Measurements from ENCODE around the gene MRTFA. TPM values are rescaled to one million over a fixed set of nuclear protein-coding genes. Genes with fewer than 3 reads are reported as not detected.
"Not testable (repeated sequence)": the region's sequence is repeated elsewhere in the genome, so short reads cannot be mapped to it uniquely, and the experiment has no call there.

Gene MRTFA
- total RNA-seq, 1 experiment from 2014 or later: 10.5 TPM

DNA sequence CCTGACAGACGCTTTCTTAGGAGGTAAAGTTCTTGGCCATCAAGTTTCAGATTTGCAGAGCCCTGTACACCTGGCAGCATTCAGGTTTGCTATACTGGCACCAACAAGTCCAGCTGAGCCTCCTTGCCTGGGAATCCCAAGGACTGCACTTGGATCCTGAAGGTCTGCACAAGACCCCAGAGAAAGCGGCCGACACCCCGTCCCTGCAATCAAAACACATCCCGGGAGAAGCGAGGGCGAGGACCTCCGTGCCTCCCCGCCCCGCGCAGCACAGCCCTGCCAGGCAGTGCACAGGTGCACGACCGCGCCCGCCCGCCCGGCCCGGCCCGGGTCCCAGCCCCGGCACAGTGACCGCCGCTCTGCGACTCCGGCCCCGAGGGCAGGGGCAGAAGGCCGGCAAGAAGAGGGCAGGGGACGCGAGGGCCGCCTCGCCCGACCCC, 559 bp downstream of the MRTFA start:
- no peak for DNase-seq (ENCODE audit: low read depth, low spot score)
- in situ Hi-C loops (cut with HindIII; ENCODE audit: low pct_unique_long_range_greater_than_20kb, low sequenced_read_pairs): no loop called here

DNA sequence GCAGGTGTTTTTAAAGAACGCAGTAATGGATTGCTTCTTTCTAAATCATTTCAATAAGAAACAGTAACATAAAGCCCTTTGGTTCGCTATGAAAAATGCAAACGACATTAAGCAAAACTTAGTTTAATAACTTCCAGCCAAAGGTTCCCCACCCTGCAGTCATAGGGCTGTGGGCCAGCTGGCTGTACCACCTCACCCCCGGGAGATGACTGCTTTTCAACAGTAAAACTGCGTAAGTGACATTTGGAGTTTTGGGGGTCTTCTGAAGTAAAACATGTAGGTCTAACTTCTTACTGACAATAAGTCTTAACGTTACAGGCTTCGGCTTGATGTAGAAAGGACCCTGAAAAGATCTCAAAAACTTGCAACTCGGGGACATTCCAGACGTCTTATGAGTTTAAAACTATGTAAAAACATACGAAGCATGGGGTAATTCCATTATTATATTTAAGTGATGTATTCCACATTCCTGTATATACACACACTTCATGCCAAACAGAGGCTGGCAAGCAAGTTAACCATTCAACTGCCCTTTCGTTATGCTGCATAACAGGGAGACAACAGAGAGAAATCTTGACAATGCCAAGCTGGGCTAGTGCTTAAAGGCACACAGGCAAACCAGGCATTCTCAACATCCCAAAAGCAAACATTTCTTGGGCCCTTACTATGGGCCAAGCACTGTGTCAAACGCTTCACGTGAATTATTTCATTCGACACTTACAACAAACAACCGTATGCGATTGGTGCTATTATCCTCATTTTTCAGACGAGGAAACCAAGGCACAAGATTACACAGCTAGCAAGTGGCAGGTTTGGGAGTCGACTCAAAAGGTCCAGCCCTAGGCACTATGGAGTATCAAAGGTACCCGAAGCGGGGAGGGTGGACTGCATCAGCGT, 1.2 kb downstream of the MRTFA start:
- in situ Hi-C loops (cut with HindIII; ENCODE audit: low pct_unique_long_range_greater_than_20kb, low sequenced_read_pairs): no loop called here
- no peak for DNase-seq (ENCODE audit: low read depth, low spot score)

DNA sequence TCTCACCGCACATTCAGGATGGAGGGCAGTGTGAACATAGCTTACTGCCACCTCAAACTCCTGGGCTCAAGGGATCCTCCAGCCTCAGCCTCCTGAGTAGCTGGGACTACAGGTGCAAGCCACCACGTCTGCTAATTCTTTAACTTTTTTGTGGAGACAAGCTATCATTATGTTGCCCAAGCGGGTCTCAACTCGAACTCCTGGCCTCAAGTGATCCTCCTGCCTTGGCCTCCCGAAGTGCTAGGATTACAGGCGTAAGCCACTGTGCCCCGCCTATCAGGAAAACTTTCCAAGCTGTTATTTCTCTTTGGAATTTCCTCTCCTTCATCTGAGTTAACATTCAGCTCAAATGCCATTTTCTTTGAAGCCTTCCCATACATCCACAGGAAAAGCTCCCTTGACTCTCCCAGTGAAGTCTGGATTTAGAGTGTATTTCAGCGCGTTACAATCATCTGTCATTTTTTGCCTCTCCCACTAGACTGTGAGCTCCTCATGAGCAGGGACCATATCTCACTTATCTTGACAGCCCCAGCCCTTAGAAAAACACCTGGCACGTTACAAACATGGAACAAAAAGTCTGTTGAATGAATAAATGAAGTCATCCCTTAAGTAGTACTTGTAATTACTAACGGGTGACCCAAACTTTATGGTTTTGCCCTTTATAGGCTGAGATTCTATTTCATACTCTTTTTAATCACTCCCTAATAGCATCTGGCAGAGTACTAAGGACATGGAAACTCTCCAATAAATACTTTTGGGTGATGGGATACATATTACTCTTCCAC, 2.2 kb downstream of the MRTFA start:
- in situ Hi-C loops (cut with HindIII; ENCODE audit: low pct_unique_long_range_greater_than_20kb, low sequenced_read_pairs): no loop called here
- no peak for DNase-seq (ENCODE audit: low read depth, low spot score)

DNA sequence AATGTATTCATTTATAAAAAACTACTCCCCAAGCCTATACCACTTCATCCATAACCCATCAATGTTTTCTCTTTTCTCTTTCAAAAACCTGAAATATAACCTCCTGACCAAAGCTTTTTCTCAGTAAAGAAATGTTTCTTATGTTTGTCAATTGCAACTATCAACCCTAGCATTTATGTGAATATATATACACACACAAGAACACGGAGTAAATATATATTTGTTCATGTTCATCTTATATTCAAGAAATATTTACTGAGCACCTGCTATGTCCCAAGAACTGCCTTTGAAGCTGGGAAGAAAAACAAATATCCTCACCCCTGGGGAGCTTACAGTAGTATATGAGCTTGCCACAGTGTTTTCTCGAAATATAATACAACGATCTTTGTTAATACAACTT, 3.5 kb downstream of the MRTFA start:
- no peak for DNase-seq (ENCODE audit: low read depth, low spot score)
- in situ Hi-C loops (cut with HindIII; ENCODE audit: low pct_unique_long_range_greater_than_20kb, low sequenced_read_pairs): no loop called here

DNA sequence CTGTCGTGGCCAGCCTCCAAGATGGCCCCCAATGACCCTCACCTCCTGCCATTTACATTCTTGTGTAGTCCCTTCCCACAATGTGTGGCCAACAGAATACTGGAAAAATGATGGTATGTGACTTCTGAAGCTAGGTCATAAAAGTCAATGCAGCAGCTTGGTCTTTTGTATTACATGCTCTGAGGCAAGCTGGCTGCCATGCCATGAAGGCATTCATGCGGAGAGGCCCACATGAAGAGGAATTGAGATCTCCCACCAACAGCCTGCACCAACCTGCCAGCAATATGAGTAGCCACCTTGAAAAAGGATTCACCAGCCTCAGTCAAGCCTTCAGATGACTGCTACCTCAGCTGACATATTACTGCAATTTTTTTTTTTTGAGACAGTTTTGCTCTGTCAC, 4.6 kb downstream of the MRTFA start:
- DNase-seq (ENCODE audit: low read depth, low spot score): no peak
- in situ Hi-C loops (cut with HindIII; ENCODE audit: low pct_unique_long_range_greater_than_20kb, low sequenced_read_pairs): no loop called here

DNA sequence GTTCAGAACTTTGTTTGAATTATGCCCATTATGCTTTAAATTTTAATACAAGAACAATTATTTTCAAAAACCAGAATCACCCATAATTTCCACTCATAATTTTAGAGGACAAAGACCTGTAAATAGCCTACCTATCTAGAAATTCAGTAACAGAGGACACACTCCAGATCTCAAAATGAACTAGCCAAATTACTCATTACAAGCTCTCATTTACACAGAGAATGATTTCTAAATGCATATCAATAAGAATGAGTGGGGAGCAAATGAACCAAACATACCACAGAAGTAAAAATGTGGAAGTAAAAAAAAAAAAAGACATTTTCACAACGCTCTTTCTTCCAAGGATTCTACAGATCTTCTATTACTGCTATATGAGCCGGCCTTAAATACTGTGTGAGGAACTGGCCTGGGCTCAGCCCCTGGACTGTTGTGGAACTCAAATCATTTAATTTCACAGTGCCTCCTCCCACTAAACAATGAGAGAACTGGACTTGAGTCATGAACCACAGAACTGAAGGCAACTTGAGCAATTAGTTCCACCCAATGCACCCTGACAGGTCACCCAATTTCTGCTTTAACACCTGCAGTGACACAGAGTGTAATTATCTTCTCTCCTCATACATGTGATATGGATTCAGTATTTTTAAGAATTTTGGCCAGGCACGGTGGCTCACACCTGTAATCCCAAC, 8.0 kb downstream of the MRTFA start:
- in situ Hi-C loops (cut with HindIII; ENCODE audit: low pct_unique_long_range_greater_than_20kb, low sequenced_read_pairs): loop anchor here (10.0 kb wide), 1 partner anchor 94 kb away; no protein-coding TSS in a partner anchor
- DNase-seq (ENCODE audit: low read depth, low spot score): no peak

DNA sequence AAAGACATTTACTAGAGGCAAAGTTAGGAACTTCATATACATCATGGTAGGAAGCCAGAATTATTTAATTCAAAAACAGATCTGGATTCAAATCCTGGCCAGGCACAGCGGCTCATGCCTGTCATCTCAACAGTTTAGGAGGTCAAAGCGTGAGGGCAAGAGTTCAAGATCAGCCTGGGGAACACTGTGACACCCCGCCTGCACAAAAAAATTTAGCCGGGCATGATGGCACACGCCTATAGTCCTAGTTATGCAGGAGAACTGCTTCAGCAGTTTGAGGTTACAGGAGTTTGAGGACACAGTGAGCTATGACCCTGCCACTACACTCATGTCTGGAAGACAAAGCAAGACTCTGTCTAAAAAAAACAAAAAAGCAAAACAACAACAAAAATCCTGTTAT, 8.9 kb downstream of the MRTFA start:
- no peak for DNase-seq (ENCODE audit: low read depth, low spot score)
- in situ Hi-C loops (cut with HindIII; ENCODE audit: low pct_unique_long_range_greater_than_20kb, low sequenced_read_pairs): loop anchor here (10.0 kb wide), 1 partner anchor 93 kb away; no protein-coding TSS in a partner anchor

DNA sequence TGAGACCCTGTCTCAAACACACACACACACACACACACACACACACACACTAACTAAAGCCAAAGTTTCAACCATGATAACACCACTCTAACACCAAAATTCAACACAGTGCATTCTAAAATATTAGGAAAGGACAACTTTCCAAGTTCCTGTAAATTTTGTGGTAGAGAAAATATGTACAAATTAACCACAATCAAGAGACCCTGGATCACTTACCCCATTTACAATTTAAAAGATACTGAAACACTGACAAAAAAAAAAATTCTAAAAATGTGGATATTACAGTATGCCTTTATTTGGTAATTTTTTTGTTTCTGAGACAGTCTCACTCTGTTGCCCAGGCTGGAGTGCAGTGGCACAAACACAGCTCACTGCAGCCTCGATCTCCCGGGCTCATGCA, 9.7 kb downstream of the MRTFA start:
- in situ Hi-C loops (cut with HindIII; ENCODE audit: low pct_unique_long_range_greater_than_20kb, low sequenced_read_pairs): loop anchor here (10.0 kb wide), 1 partner anchor 92 kb away; no protein-coding TSS in a partner anchor
- DNase-seq (ENCODE audit: low read depth, low spot score): no peak

DNA sequence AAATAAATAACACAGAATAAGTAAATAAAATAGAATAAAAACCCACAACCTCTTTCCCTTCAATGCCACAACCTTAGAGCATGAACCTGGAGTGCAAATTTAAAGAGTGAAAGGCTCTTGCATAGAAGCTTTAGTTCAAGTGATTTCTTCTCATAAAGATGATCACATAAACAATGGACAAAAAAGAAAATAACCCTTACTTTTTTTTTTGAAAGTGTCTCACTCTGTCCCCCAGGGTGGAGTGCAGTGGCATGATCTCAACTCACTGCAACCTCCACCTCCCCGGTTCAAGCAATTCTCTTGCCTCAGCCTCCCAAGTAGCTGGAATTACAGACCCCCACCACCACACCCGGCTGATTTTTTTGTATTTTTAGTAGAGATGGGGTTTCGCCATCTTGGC, 10.7 kb downstream of the MRTFA start:
- DNase-seq (ENCODE audit: low read depth, low spot score): not testable (repeated sequence)
- in situ Hi-C loops (cut with HindIII; ENCODE audit: low pct_unique_long_range_greater_than_20kb, low sequenced_read_pairs): loop anchor here (10.0 kb wide), 1 partner anchor 91 kb away; no protein-coding TSS in a partner anchor

DNA sequence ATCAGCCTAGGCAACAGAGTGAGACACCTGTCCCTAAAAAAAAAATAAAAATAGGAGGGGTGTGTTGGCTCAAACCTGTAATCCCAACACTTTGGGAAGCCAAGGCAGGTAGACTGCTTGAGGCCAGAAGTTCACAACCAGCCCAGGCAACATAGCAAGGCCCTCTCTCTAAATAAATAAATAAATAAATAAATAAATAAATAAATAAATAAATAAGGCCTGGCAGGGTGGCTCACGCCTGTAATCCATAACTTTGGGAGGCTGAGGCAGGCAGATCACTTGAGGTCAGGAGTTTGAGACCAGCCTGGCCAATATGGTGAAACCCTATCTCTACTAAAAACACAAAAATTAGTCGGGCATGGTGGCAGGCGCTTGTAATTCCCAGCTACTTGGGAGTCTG, 11.2 kb downstream of the MRTFA start:
- in situ Hi-C loops (cut with HindIII; ENCODE audit: low pct_unique_long_range_greater_than_20kb, low sequenced_read_pairs): loop anchor here (10.0 kb wide), 1 partner anchor 90 kb away; no protein-coding TSS in a partner anchor
- not testable (repeated sequence) for DNase-seq (ENCODE audit: low read depth, low spot score)

DNA sequence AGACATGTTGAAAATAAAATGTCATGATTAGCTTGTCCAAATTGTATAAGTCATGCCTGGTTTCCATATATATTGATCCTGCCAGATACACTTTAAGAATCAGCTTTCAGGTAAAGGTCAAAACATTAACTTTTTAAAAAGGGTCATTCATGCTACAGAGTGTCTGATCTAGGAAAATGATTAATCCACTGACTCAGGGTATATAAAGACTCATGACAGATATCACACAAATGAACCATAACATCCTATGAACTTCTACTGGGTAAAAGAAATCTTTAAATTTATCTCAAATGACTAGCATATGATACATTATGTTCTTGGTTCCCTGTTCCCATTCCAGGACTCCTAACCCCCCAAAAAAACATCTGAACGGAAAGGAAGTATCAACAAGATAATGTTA, 11.7 kb downstream of the MRTFA start:
- in situ Hi-C loops (cut with HindIII; ENCODE audit: low pct_unique_long_range_greater_than_20kb, low sequenced_read_pairs): loop anchor here (10.0 kb wide), 1 partner anchor 90 kb away; no protein-coding TSS in a partner anchor
- no peak for DNase-seq (ENCODE audit: low read depth, low spot score)

DNA sequence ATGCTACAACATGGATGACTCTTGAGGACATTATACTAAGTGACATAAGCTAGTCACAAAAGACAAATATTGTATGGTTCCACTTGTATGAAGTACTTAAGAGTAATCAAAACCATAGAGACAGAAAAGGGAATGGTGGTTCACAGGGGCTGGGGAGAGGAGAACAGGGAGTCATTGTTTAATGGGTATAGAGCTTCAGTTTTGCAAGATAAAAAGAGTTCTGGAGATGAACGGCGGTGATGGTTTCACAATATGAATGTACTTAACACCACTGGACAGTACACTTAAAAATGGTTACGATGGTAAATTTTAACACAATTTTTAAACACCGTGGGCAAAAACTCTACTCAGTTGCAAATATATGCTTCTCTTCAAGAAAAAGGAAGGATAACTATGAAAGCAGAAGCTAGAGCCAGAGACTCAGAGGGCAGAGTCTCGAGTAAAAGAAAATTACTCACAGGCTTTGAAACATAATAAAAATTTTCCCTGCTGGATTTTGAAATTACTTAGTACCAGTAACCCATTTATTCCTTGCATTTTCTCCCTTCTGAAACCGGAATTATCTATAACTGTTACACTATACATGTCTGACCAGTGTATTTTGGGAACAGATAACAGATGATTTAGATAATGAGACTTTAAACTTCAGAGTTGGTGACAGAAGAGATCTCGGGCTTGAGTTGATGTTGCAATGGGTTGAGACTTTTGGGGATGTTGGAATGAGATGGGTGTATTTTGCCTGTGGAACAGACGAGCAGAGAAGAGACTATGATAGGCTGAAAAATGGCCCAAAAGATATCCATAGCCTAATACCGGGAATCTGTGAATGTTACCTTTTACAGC, 15.0 kb downstream of the MRTFA start:
- DNase-seq (ENCODE audit: low read depth, low spot score): peak; percentile 52
- in situ Hi-C loops (cut with HindIII; ENCODE audit: low pct_unique_long_range_greater_than_20kb, low sequenced_read_pairs): loop anchor here (10.0 kb wide), 1 partner anchor 87 kb away; no protein-coding TSS in a partner anchor

DNA sequence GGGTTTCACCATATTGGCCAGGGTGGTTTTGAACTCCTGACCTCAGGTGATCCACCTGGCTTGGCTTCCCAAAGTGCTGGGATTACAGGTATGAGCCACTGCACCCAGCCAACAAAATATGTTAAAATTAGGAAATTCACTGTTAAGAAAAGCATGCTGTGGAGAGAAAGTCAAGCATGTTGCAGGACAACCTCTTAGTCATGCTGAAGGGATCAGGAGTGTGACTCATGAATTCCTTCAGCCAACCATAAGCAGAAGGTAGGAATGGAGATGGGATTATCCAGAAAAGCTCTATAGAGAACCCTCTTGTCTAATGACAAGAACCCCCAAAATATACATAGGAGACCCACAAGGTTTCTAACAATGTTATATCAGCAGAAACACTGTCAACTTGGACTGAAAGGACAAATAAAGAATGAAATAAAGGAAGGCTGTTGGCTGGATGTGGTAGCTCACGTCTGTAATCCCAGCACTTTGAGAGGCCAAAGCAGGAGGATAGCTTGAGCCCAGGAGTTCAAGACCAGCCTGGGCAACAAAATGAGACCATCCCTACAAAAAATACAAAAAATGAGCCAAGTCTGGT, 16.0 kb downstream of the MRTFA start:
- in situ Hi-C loops (cut with HindIII; ENCODE audit: low pct_unique_long_range_greater_than_20kb, low sequenced_read_pairs): loop anchor here (10.0 kb wide), 1 partner anchor 86 kb away; no protein-coding TSS in a partner anchor
- no peak for DNase-seq (ENCODE audit: low read depth, low spot score)

DNA sequence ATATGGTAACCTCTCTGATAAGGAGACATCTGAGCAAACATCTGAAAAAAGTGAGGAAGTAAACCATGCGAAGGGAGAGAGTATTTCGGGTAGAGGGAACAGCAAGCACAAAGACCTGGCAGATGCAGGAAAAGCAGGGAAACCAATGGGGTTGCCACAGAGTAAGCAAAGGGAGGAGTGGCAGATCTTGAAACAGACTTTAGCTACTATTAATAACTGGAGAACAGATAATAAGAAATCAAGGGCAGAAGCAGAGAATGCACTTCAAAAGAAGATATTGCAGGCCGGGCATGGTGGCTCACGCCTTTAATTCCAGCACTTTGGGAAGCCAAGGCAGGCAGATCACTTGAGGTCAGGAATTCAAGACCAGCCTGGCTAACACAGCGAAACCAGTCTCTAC, 18.1 kb downstream of the MRTFA start:
- no peak for DNase-seq (ENCODE audit: low read depth, low spot score)
- in situ Hi-C loops (cut with HindIII; ENCODE audit: low pct_unique_long_range_greater_than_20kb, low sequenced_read_pairs): no loop called here

DNA sequence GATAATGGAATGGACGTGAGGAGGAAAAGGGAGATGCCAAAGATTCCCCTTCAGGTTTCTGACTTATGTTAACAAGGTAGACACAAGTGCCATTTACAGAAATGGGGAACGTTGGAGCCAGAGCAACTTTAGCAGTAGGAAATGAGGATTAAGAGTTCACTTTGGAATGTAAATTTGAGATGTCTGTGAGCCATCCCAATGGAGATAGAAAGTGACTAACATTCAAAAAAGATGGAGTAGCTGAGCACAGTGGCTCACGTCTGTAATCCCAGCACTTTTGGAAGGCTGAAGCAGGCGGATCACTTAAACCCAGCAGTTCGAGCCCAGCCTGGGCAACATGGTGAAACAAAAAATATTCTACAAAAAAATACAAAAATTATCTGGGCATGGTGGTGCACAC, 19.9 kb downstream of the MRTFA start:
- DNase-seq (ENCODE audit: low read depth, low spot score): no peak
- in situ Hi-C loops (cut with HindIII; ENCODE audit: low pct_unique_long_range_greater_than_20kb, low sequenced_read_pairs): no loop called here

DNA sequence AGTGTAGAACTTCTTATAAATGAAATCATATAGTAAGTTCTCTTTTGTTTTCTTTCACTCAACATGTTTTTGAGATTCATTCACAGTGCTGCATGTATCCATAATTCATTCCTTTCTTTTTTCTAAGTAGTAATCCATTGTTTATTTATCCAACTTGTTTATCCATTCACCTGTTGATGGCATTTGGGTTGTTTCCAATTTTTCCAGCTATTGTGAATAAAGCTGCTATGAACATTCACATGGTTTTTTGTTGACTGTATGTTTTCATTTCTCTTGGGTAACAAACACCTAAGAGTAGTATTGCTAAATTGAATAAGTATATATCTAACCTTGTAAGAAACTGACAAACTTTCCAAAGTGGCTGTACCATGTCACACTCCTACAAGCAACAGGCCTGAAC, 23.5 kb downstream of the MRTFA start:
- in situ Hi-C loops (cut with HindIII; ENCODE audit: low pct_unique_long_range_greater_than_20kb, low sequenced_read_pairs): no loop called here
- DNase-seq (ENCODE audit: low read depth, low spot score): no peak

Data from SK-MEL-5 (cell line).